ENCODE results near the gene EXOC1.
A peak's percentile ranks its signal among the peaks of the same experiment; 100 is the strongest.
"Not testable (repeated sequence)": the region's sequence is repeated elsewhere in the genome, so short reads cannot be mapped to it uniquely, and the experiment has no call there.

Gene EXOC1

DNA sequence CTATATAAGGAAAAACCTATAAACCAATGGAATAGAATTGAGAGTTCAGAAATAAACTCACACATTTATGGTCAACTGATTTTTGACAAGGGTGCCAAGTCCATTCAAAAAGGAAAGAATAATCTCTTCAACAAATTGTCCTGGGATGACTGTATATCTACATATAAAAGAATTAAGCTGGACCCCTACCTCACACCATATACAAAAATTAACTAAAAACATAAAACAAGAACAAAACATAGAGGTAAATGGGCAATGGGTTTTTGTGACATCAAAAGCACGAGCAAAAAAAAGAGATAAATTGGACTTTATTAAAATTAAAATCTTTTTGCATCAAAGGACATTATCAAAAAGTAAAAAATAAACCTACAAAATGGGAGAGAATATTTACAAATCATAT lies 15.5 kb upstream of the EXOC1 start:
- no peak for DNase-seq
- H3K27ac Mint-ChIP-seq: no peak overlapping the region
- ATAC-seq: no peak
- H3K4me3 Mint-ChIP-seq: no peak overlapping the region
- peaks cover 4% of the 10 kb centered on the region for H3K36me3 Mint-ChIP-seq (ENCODE audit: low read depth)
- peaks cover 9% of the 10 kb centered on the region for H3K27me3 Mint-ChIP-seq
- peaks cover 16% of the 10 kb centered on the region for H3K9me3 Mint-ChIP-seq
- H3K4me1 Mint-ChIP-seq: no peaks in the 10 kb centered on the region

- H3K4me1 Mint-ChIP-seq: no peaks in the 10 kb centered on the region
- DNase-seq (no peak), ATAC-seq (no peak)
- peaks cover 4% of the 10 kb centered on the region for H3K36me3 Mint-ChIP-seq (ENCODE audit: low read depth)
- peaks cover 9% of the 10 kb centered on the region for H3K27me3 Mint-ChIP-seq
- no peak overlapping the region for H3K4me3 Mint-ChIP-seq
- H3K9me3 Mint-ChIP-seq: peaks cover 16% of the 10 kb centered on the region
- no peak overlapping the region for H3K27ac Mint-ChIP-seq
These were observed 15.1 kb upstream of the EXOC1 start for GRCh38 chr4:55838356-55838755.

DNA sequence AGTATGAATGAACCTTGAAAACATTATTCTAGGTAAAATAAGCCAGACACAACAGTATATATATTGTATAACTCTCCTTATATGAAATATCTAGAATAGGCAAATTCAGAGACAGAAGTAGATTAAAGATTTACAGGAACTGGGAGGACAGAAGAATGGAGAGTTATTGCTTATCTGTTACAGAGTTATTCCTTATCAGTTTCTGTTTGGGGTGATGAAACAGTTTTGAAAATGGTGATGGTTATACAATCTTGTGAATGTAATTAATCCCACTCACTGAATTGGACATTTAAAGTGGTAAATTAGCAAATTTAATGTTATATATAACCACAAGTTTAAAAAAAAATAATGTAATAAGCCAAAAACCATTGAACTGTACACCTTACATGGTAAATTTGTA lies 14.5 kb upstream of the EXOC1 start:
- peaks cover 4% of the 10 kb centered on the region for H3K36me3 Mint-ChIP-seq (ENCODE audit: low read depth)
- peaks cover 9% of the 10 kb centered on the region for H3K27me3 Mint-ChIP-seq
- DNase-seq (no peak), ATAC-seq (no peak)
- no peak overlapping the region for H3K27ac Mint-ChIP-seq
- no peaks in the 10 kb centered on the region for H3K4me1 Mint-ChIP-seq
- no peak overlapping the region for H3K4me3 Mint-ChIP-seq
- peaks cover 16% of the 10 kb centered on the region for H3K9me3 Mint-ChIP-seq

GRCh38 chr4:55840956-55841355 lies 12.5 kb upstream of the EXOC1 start:
- H3K27ac Mint-ChIP-seq: no peak overlapping the region
- no peaks in the 10 kb centered on the region for H3K4me1 Mint-ChIP-seq
- peaks cover 4% of the 10 kb centered on the region for H3K36me3 Mint-ChIP-seq (ENCODE audit: low read depth)
- no peak overlapping the region for H3K4me3 Mint-ChIP-seq
- H3K27me3 Mint-ChIP-seq: peaks cover 6% of the 10 kb centered on the region
- H3K9me3 Mint-ChIP-seq: peaks cover 16% of the 10 kb centered on the region
- no peak for ATAC-seq
- no peak for DNase-seq

- not testable (repeated sequence) for H3K36me3 Mint-ChIP-seq (ENCODE audit: low read depth); H3K27me3 Mint-ChIP-seq; H3K27ac Mint-ChIP-seq; ATAC-seq; H3K4me3 Mint-ChIP-seq; DNase-seq; H3K4me1 Mint-ChIP-seq
- H3K9me3 Mint-ChIP-seq: peaks cover 16% of the 10 kb centered on the region
These were observed 11.8 kb upstream of the EXOC1 start for GRCh38 chr4:55841373-55842239.

- H3K4me3 Mint-ChIP-seq; H3K36me3 Mint-ChIP-seq (ENCODE audit: low read depth); H3K27ac Mint-ChIP-seq; DNase-seq; H3K4me1 Mint-ChIP-seq; ATAC-seq; H3K27me3 Mint-ChIP-seq: not testable (repeated sequence)
- peaks cover 16% of the 10 kb centered on the region for H3K9me3 Mint-ChIP-seq
These were observed 11.1 kb upstream of the EXOC1 start for GRCh38 chr4:55842312-55842711.

DNA sequence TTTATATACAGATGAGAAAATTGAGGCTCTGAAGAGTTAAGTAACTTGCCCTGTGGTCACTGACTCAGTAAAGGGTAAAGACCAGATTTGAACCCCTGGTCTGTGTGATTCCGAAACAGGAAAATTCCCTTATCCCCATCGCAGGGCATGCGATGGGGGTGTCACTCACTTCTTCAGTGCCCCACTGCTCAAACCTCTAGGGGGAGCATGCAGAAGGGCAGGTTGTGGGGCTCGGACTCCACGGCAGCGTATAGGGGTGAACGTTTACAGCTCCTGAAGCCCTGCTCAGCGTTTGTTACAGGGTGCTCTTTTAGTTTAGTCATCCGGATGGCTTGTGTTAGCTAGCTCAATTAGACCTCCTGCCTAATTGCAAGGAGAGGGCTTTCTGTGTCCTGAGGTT lies 3.7 kb upstream of the EXOC1 start:
- Mint-ChIP-seq H3K27ac (no peak overlapping the region), H3K36me3 (ENCODE audit: low read depth) (no peaks in the 10 kb centered on the region), H3K9me3 (no peaks in the 10 kb centered on the region), H3K27me3 (no peaks in the 10 kb centered on the region), H3K4me3 (no peak overlapping the region), H3K4me1 (peaks cover 25% of the 10 kb centered on the region)
- ATAC-seq: no peak
- DNase-seq: no peak

- ATAC-seq: peak; percentile 58
- H3K27ac Mint-ChIP-seq: peak overlapping the region; percentile 41
These were observed 1.6 kb upstream of the EXOC1 start for GRCh38 chr4:55851885-55852284.

GRCh38 chr4:55854129-55854528 lies 681 bp downstream of the EXOC1 start:
- Mint-ChIP-seq H3K27ac (peak overlapping the region; percentile 77), H3K36me3 (ENCODE audit: low read depth) (peaks cover 14% of the 10 kb centered on the region), H3K4me3 (no peak overlapping the region), H3K9me3 (no peaks in the 10 kb centered on the region), H3K27me3 (no peaks in the 10 kb centered on the region), H3K4me1 (peaks cover 36% of the 10 kb centered on the region)
- DNase-seq: no peak
- no peak for ATAC-seq

More at GRCh38 chr4:55851885-55852284, 1.6 kb upstream of the EXOC1 start:
- Mint-ChIP-seq H3K27me3 (no peaks in the 10 kb centered on the region), H3K4me1 (peaks cover 25% of the 10 kb centered on the region), H3K9me3 (no peaks in the 10 kb centered on the region), H3K4me3 (peak overlapping the region; percentile 20), H3K36me3 (ENCODE audit: low read depth) (peaks cover 2% of the 10 kb centered on the region)
- DNase-seq: no peak

DNA sequence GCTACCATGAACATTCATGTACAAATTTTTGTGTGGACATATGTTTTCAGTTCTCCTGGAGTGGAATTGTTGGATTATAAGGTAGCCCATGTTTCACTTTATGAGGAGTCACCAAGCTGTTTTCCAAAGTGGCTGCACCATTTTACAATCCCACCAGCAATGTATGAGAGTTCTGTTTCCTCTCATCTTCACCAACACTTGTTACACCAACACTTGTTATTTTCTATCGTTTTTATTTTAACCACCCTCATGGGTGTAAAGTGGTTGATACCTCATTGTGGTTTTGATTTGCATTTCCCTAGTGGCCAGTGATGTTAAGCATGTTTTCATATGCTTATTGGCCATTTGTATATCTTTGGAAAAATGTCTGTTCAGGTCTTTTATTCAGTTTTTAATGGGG lies 4.1 kb downstream of the EXOC1 start:
- Mint-ChIP-seq H3K27me3 (no peaks in the 10 kb centered on the region), H3K9me3 (no peaks in the 10 kb centered on the region), H3K4me3 (no peak overlapping the region), H3K36me3 (ENCODE audit: low read depth) (peaks cover 30% of the 10 kb centered on the region), H3K4me1 (peaks cover 19% of the 10 kb centered on the region), H3K27ac (no peak overlapping the region)
- ATAC-seq (no peak), DNase-seq (no peak)

- no peak overlapping the region for H3K4me3 Mint-ChIP-seq
- DNase-seq: no peak
- no peak overlapping the region for H3K27ac Mint-ChIP-seq
- no peaks in the 10 kb centered on the region for H3K9me3 Mint-ChIP-seq
- H3K27me3 Mint-ChIP-seq: no peaks in the 10 kb centered on the region
- no peak for ATAC-seq
- peaks cover 11% of the 10 kb centered on the region for H3K4me1 Mint-ChIP-seq
- H3K36me3 Mint-ChIP-seq (ENCODE audit: low read depth): peaks cover 33% of the 10 kb centered on the region
These were observed 6.3 kb downstream of the EXOC1 start for GRCh38 chr4:55859711-55860110.

GRCh38 chr4:55864577-55865223 lies 11.3 kb downstream of the EXOC1 start:
- peaks cover 24% of the 10 kb centered on the region for H3K4me1 Mint-ChIP-seq

GRCh38 chr4:55865228-55865806 lies 11.9 kb downstream of the EXOC1 start:
- Mint-ChIP-seq H3K4me3 (no peak overlapping the region), H3K36me3 (ENCODE audit: low read depth) (peaks cover 32% of the 10 kb centered on the region), H3K4me1 (peaks cover 24% of the 10 kb centered on the region), H3K9me3 (no peaks in the 10 kb centered on the region), H3K27me3 (no peaks in the 10 kb centered on the region), H3K27ac (peak overlapping the region; percentile 85)
- no peak for DNase-seq
- peak; percentile 67 for ATAC-seq

More at GRCh38 chr4:55864577-55865223, 11.3 kb downstream of the EXOC1 start:
- Mint-ChIP-seq H3K9me3 (no peaks in the 10 kb centered on the region), H3K36me3 (ENCODE audit: low read depth) (peaks cover 30% of the 10 kb centered on the region), H3K4me3 (no peak overlapping the region), H3K27me3 (no peaks in the 10 kb centered on the region), H3K27ac (no peak overlapping the region)
- DNase-seq: no peak
- ATAC-seq: no peak

DNA sequence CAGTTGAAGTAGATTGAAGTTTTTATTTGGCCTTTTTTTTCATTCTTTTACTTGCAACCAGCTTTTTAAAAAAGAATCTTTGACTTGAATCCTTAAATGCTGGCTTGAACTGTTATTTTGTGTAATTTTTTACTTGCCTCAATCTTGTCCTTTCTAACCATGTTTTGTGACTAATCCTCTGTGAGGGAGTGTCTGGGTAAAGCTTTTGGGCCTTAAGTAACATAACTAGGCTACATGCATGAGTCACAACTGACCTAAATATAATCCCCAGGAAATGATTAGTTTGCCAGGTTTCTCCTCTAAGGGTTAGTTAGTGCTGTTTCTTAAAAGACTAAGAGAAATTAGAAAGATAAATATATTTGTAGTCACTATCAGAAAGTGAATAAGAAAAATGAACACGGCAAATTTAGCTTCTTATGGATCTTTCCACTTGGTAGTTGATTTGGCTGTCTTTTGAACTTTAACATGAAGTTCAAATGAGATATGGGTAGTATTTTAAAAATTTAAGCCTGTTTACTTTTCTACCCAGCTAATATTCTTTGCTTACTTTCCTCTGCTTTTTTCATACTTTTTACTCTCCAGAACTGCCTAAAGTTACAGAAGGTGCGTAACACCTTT lies 13.0 kb downstream of the EXOC1 start:
- DNase-seq: no peak
- ATAC-seq: peak; percentile 94
- Mint-ChIP-seq H3K4me1 (peaks cover 24% of the 10 kb centered on the region), H3K36me3 (ENCODE audit: low read depth) (peaks cover 35% of the 10 kb centered on the region), H3K27ac (peak overlapping the region; percentile 85), H3K9me3 (no peaks in the 10 kb centered on the region), H3K27me3 (no peaks in the 10 kb centered on the region), H3K4me3 (no peak overlapping the region)
